GM12878 (cell line): ENCODE data around the gene ACTMAP. TPM values are rescaled to one million over a fixed set of nuclear protein-coding genes. Genes with fewer than 3 reads are reported as not detected.

ENCODE experiments used
- ATAC-seq: fragments of 200-7000 bp; cut with Tn5 transposase; 3 replicates; pipeline ENCODE4 v1.9.1; 2020; ENCODE audit warnings: mild to moderate bottlenecking, moderate library complexity
- BruUV-seq: library from RNA; stranded (reverse); fragments of 400-500 nt; replicated peaks from 2 replicates; lab custom pipeline; 2021; lab: Mats Ljungman, UMichigan
- CTCF ChIA-PET: fragments of 300-600 bp; sonication (Branson Sonifier 250); formaldehyde crosslinking; extraction: SDS; loops from one replicate; lab custom pipeline; 2021; ENCODE audit warnings: inconsistent platforms; lab: Yijun Ruan, JAX
- POLR2A ChIA-PET: fragments of 350-600 bp; formaldehyde crosslinking; extraction: SDS; loops from one replicate; lab custom pipeline; 2021; ENCODE audit warnings: inconsistent platforms; lab: Charles Lee
- RAD21 ChIA-PET: fragments of 300-600 bp; sonication (Branson Sonifier 250); formaldehyde crosslinking; loops from one replicate; lab custom pipeline; 2023; ENCODE audit warnings: antibody characterized with exemption; ENCODE audit not compliant: unreplicated experiment; lab: Charles Lee
- SMC1A ChIA-PET: fragments of 300-600 bp; sonication (Branson Sonifier 250); formaldehyde crosslinking; loops from one replicate; lab custom pipeline; 2023; ENCODE audit not compliant: unreplicated experiment, uncharacterized antibody; lab: Charles Lee
- DNase-seq: peaks from one replicate; pipeline ENCODE4 v3.0.0-alpha.2; 2011; ENCODE audit warnings: low read depth, low spot score
- FAIRE-seq: peaks from 3 replicates; lab custom pipeline; 2011; peaks lifted over from hg19 to GRCh38; lab: Jason Lieb, UNC
- H2AFZ ChIP-seq: 2 replicates; pipeline ENCODE4 v1.6.0; 2011; ENCODE audit warnings: low read depth, low read length, control low read depth; ENCODE audit not compliant: control insufficient read depth
- H3K27ac ChIP-seq: 2 replicates; pipeline ENCODE4 v1.5.1; 2011; ENCODE audit warnings: control low read depth; ENCODE audit not compliant: control insufficient read depth, insufficient read depth
- H3K27me3 ChIP-seq, 2 experiments: replicated peaks in 1 of 2; 2 replicates each; pipeline versions ENCODE4 v1.6.0 to v1.6.1; 2011; ENCODE audit warnings: low read length in 1 of 2; ENCODE audit not compliant: control insufficient read depth in 2 of 2, insufficient read depth in 2 of 2
- H3K36me3 ChIP-seq, 2 experiments: 2 replicates each; pipeline ENCODE4 v1.5.1; 2011; ENCODE audit warnings: low read length in 1 of 2; ENCODE audit not compliant: control insufficient read depth in 2 of 2, insufficient read depth in 2 of 2
- H3K4me1 ChIP-seq: 2 replicates; pipeline ENCODE4 v1.6.1; 2011; ENCODE audit warnings: mild to moderate bottlenecking, low read length, moderate library complexity, mixed read lengths; ENCODE audit not compliant: control insufficient read depth, insufficient read depth
- H3K4me2 ChIP-seq: 2 replicates; pipeline ENCODE4 v1.6.0; 2011; ENCODE audit warnings: control low read depth; ENCODE audit not compliant: control insufficient read depth, insufficient read depth
- H3K4me3 ChIP-seq: fragments of 200-600 bp; sonication (generic); 2 replicates; pipeline ENCODE4 v1.5.1; 2016
- H3K79me2 ChIP-seq: 2 replicates; pipeline ENCODE4 v1.6.0; 2011; ENCODE audit warnings: low read length; ENCODE audit not compliant: control insufficient read depth, insufficient read depth
- H3K9ac ChIP-seq: 2 replicates; pipeline ENCODE4 v1.8.0; 2011; ENCODE audit warnings: low read length, control low read depth, mixed read lengths; ENCODE audit not compliant: control insufficient read depth, insufficient read depth
- H3K9me3 ChIP-seq: replicated peaks from 3 replicates; pipeline ENCODE4 v1.5.1; 2011; ENCODE audit warnings: mild to moderate bottlenecking, low read length; ENCODE audit not compliant: control insufficient read depth, insufficient read depth
- H4K20me1 ChIP-seq: 2 replicates; pipeline ENCODE4 v1.6.0; 2011; ENCODE audit not compliant: control insufficient read depth, insufficient read depth
- ATF2 ChIP-seq: IDR thresholded peaks from 2 replicates; pipeline ENCODE4 v1.6.1; 2012; ENCODE audit warnings: low read length, inconsistent platforms
- CUX1 ChIP-seq: IDR thresholded peaks from 2 replicates; pipeline ENCODE4 v1.6.1; 2012; ENCODE audit warnings: improper control_type of control experiment, low read depth, low read length; ENCODE audit not compliant: insufficient replicate concordance
- ETV6 ChIP-seq, 2 experiments: fragments of 450-650 bp in 1 of 2; IDR thresholded peaks in 1 of 2; conservative IDR thresholded peaks in 1 of 2; 2 replicates each; pipeline ENCODE4 v1.6.1; 2014; ENCODE audit warnings: antibody characterized with exemption in 1 of 2, borderline replicate concordance in 1 of 2, low read depth in 1 of 2, mild to moderate bottlenecking in 1 of 2, moderate library complexity in 1 of 2
- FOXM1 ChIP-seq: IDR thresholded peaks from 2 replicates; pipeline ENCODE4 v1.6.1; 2012; ENCODE audit warnings: low read depth, mild to moderate bottlenecking, inconsistent platforms, low read length, moderate library complexity
- MAX ChIP-seq: IDR thresholded peaks from 2 replicates; pipeline ENCODE4 v1.6.1; 2012; ENCODE audit warnings: low read depth, low read length, improper control_type of control experiment
- SMAD5 ChIP-seq: IDR thresholded peaks from 2 replicates; pipeline ENCODE4 v1.6.1; 2016; ENCODE audit warnings: antibody characterized with exemption, low read depth
- SUPT20H ChIP-seq: IDR thresholded peaks from 2 replicates; pipeline ENCODE4 v1.6.1; 2011; ENCODE audit warnings: low read depth, mild to moderate bottlenecking, low read length, moderate library complexity, borderline replicate concordance; ENCODE audit not compliant: control insufficient read depth
- ZBTB11 ChIP-seq: fragments of 450-650 bp; formaldehyde crosslinking; IDR thresholded peaks from 2 replicates; pipeline ENCODE4 v1.5.0; 2022; ENCODE audit warnings: mild to moderate bottlenecking, missing genetic modification characterization
- ZNF274 ChIP-seq: IDR thresholded peaks from one replicate; pipeline ENCODE4 v1.8.0; 2011; ENCODE audit not compliant: insufficient read length, insufficient read depth
- WGBS: methylation state at CpG from one replicate; pipeline ENCODE4 v1.1.6; 2016; ENCODE audit warnings: low lambda C conversion rate; ENCODE audit not compliant: insufficient replicate concordance, insufficient coverage; ENCODE audit errors: missing lambda C conversion rate; 5-methylcytosine and 5-hydroxymethylcytosine counted together
- in situ Hi-C: fragments of 300-500 bp; cut with MboI; formaldehyde crosslinking; loops from 9 replicates; pipeline ENCODE4 v1.14.3; 2018; ENCODE audit warnings: mixed read lengths
- intact Hi-C: fragments of 100-400 bp; cut with micrococcal nuclease; formaldehyde crosslinking; loops from one replicate; pipeline ENCODE4 v1.14.2; 2022; ENCODE audit not compliant: unreplicated experiment
- polyA plus RNA-seq, 11 experiments: library from polyadenylated mRNA; depleted of rRNA in 4 of 11; unstranded in 6 of 11; stranded (reverse) in 5 of 11; fragments of >200 nt; fragmentation: Nextera tagmentation in 4 of 11; fragmentation: Illumina TruSeq in 1 of 11; extraction: Ambion mirVana in 4 of 11; extraction: Trizol in 1 of 11; gene quantifications; 1 replicate in 1 of 11; 2 replicates in 10 of 11; pipeline versions ENCODE4 v1.2.1 to v1.2.3, GENCODE V29; 2011 to 2016; ENCODE audit warnings: inconsistent platforms in 2 of 11, missing spikeins in 2 of 11, low read depth in 1 of 11
- total RNA-seq, 4 experiments: library from RNA; depleted of rRNA in 3 of 4; stranded (reverse); fragments of >200 nt in 3 of 4; fragmentation: Illumina TruSeq in 1 of 4; extraction: Trizol in 1 of 4; gene quantifications; 2 replicates each; pipeline versions ENCODE4 v1.2.1 to v1.2.3, GENCODE V29; 2013 to 2021

Gene ACTMAP
- total and polyA plus RNA-seq, 10 of the 15 experiments (the other 5 are each of a cell fraction or from before 2014, with no cell fraction given), result 3.0 to 26.2 (median 11.1) TPM

- TF ChIP-seq SUPT20H (no peak), SMAD5 (no peak), ZNF274 (no peak), ETV6 (conservative IDR thresholded peaks at IDR 0.05 in 1 of 2, IDR thresholded peaks at IDR 0.05 in 1 of 2; ENCODE audit: borderline replicate concordance in 1 of 2, low read depth in 1 of 2) (peak in 1 of 2 experiments; percentile 83; a peak in 2 of 4 replicates), MAX (no peak)
These were observed 26.8 kb upstream of the ACTMAP start (continued) for GRCh38 chr19:40776932-40777644.

- H4K20me1 ChIP-seq, result no peaks in the 10 kb centered on the region
- BruUV-seq, result no TSS peak
- in situ Hi-C loops (no loop called here), intact Hi-C loops (no loop called here)
- no peaks in the 10 kb centered on the region for H3K36me3 ChIP-seq
- ChIA-PET POLR2A (interaction anchor here (0.9 to 8.1 kb wide), 7 partner anchors 16 to 60 kb away, joined by 3 to 331 read pairs (median 23); partner anchors contain the start of genes ACTMAP, COQ8B, EGLN2 and ITPKC), SMC1A (interaction anchor here (0.6 to 11.2 kb wide), 9 partner anchors 15 to 674 kb away, joined by 3 to 256 read pairs (median 12); partner anchors contain the start of genes ACTMAP, COQ8B, EGLN2 and ITPKC), RAD21 (interaction anchor here (1.3 to 7.6 kb wide), 6 partner anchors 21 to 113 kb away, joined by 3 to 291 read pairs (median 27); partner anchors contain the start of genes ACTMAP, EGLN2 and SNRPA), CTCF (interaction anchor here (1.2 to 4.6 kb wide), 6 partner anchors 16 to 113 kb away, joined by 3 to 72 read pairs (median 8); partner anchors contain the start of genes ACTMAP, COQ8B, EGLN2 and ITPKC)
- H3K9ac ChIP-seq, result peak overlapping the region; percentile 36; the same call in 1 of the 2 replicates
- H3K27ac ChIP-seq, result peak overlapping the region; percentile 71
- DNase-seq (no peak), FAIRE-seq (no peak), ATAC-seq (no peak)
- peaks cover 38% of the 10 kb centered on the region for H3K4me1 ChIP-seq
- no peak overlapping the region for H2AFZ ChIP-seq
- peak overlapping the region; percentile 84 for H3K4me2 ChIP-seq
- no peaks in the 10 kb centered on the region for H3K27me3 ChIP-seq
- 83% methylated on average over 7 of the region's 7 CpGs for WGBS
- peaks cover 11% of the 10 kb centered on the region for H3K79me2 ChIP-seq
- H3K4me3 ChIP-seq, result no peak overlapping the region
- no peaks in the 10 kb centered on the region; the same call in 2 of the 3 replicates for H3K9me3 ChIP-seq
- no peak for TF ChIP-seq ZBTB11 (CRISPR knock-in tag)
- TF ChIP-seq FOXM1, result no peak
- TF ChIP-seq ATF2, result no peak
- TF ChIP-seq CUX1, result no peak
These were observed 26.1 kb upstream of the ACTMAP start for GRCh38 chr19:40776364-40776763.
